Astrocyte (in vitro differentiated cells and primary cell): ENCODE measurements around the gene TEC. TPM values are rescaled to one million over a fixed set of nuclear protein-coding genes. Genes with fewer than 3 reads are reported as not detected.

Experiments used
- DNase-seq: peaks from one replicate; pipeline ENCODE4 v3.0.0-alpha.2; 2010; ENCODE audit warnings: low read depth
- FAIRE-seq: peaks from 2 replicates; lab custom pipeline; 2011; peaks lifted over from hg19 to GRCh38; lab: Jason Lieb, UNC
- H2AFZ ChIP-seq: 2 replicates; pipeline ENCODE4 v1.6.0; 2012; ENCODE audit warnings: low read depth, low read length, inconsistent platforms
- H3K27ac ChIP-seq: 2 replicates; pipeline ENCODE4 v1.5.1; 2011; ENCODE audit warnings: low read depth, low read length, inconsistent platforms
- H3K27me3 ChIP-seq: 2 replicates; pipeline ENCODE4 v1.6.0; 2011; ENCODE audit warnings: low read length, inconsistent platforms; ENCODE audit not compliant: insufficient read depth
- H3K36me3 ChIP-seq: 2 replicates; pipeline ENCODE4 v1.5.1; 2011; ENCODE audit warnings: low read length, inconsistent platforms; ENCODE audit not compliant: insufficient read depth
- H3K4me1 ChIP-seq: 2 replicates; pipeline ENCODE4 v1.5.1; 2011; ENCODE audit warnings: low read length, inconsistent platforms; ENCODE audit not compliant: insufficient read depth
- H3K4me2 ChIP-seq: 2 replicates; pipeline ENCODE4 v1.6.0; 2012; ENCODE audit warnings: low read length, inconsistent platforms
- H3K4me3 ChIP-seq: 2 replicates; pipeline ENCODE4 v1.5.1; 2011; ENCODE audit warnings: low read depth, mild to moderate bottlenecking, low read length, inconsistent platforms; ENCODE audit not compliant: insufficient read depth
- H3K79me2 ChIP-seq: 2 replicates; pipeline ENCODE4 v1.6.0; 2012; ENCODE audit warnings: mild to moderate bottlenecking, low read length, inconsistent platforms; ENCODE audit not compliant: insufficient read depth
- H3K9ac ChIP-seq: 2 replicates; pipeline ENCODE4 v1.6.0; 2012; ENCODE audit warnings: mild to moderate bottlenecking, low read length, inconsistent platforms
- H3K9me3 ChIP-seq: 2 replicates; pipeline ENCODE4 v1.5.1; 2012; ENCODE audit warnings: low read depth, mild to moderate bottlenecking, low read length, inconsistent platforms; ENCODE audit not compliant: insufficient read depth
- H4K20me1 ChIP-seq: 2 replicates; pipeline ENCODE4 v1.6.0; 2012; ENCODE audit warnings: low read length, inconsistent platforms; ENCODE audit not compliant: insufficient read depth
- H3K27ac Mint-ChIP-seq: one replicate; pipeline ENCODE4 v1.8.0; 2021; ENCODE audit warnings: mild to moderate bottlenecking, mixed read lengths; ENCODE audit not compliant: unreplicated experiment
- H3K27me3 Mint-ChIP-seq: one replicate; pipeline ENCODE4 v1.8.0; 2021; ENCODE audit warnings: low read depth, mixed read lengths; ENCODE audit not compliant: unreplicated experiment
- H3K36me3 Mint-ChIP-seq: one replicate; pipeline ENCODE4 v1.8.0; 2021; ENCODE audit warnings: low read depth, mixed read lengths; ENCODE audit not compliant: unreplicated experiment
- H3K4me1 Mint-ChIP-seq: one replicate; pipeline ENCODE4 v1.8.0; 2021; ENCODE audit warnings: low read depth, mixed read lengths; ENCODE audit not compliant: unreplicated experiment
- H3K4me3 Mint-ChIP-seq: one replicate; pipeline ENCODE4 v1.8.0; 2021; ENCODE audit warnings: mild to moderate bottlenecking, moderate library complexity, mixed read lengths; ENCODE audit not compliant: unreplicated experiment
- H3K9me3 Mint-ChIP-seq: one replicate; pipeline ENCODE4 v1.8.0; 2021; ENCODE audit warnings: mild to moderate bottlenecking, mixed read lengths; ENCODE audit not compliant: unreplicated experiment
- CTCF ChIP-seq: IDR thresholded peaks from 2 replicates; pipeline ENCODE4 v1.5.1; 2011; ENCODE audit warnings: low read depth, mild to moderate bottlenecking, inconsistent platforms, low read length, moderate library complexity; ENCODE audit not compliant: insufficient read depth
- EZH2 ChIP-seq: IDR thresholded peaks from 2 replicates; pipeline ENCODE4 v1.6.1; 2012; ENCODE audit warnings: mild to moderate bottlenecking, low read length, inconsistent platforms; ENCODE audit not compliant: insufficient read depth
- total RNA-seq: library from RNA; stranded (reverse); gene quantifications from 2 replicates; pipeline ENCODE4 v1.2.1, GENCODE V29; 2021

The TEC gene
- total RNA-seq, 1 donor from 2014 or later = 0.61 TPM

DNA sequence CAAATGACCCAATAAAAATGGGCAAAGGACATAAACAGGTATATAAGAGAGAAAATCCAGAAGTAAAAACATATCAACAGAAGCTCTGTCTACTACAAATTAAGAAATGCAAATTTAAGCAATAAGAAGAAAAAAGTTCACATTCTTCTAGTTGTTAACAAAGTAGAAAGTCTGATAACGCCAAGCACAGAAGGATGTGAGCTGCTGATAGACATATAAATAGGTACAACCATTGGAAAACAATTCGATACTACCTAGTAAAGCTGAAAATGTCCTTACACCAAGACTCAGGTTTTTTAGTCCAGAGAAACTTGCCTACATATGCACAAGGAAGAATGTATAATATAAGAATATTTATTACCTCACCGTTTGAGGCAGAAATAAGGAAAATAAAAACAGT, 35.9 kb upstream of the TEC start:
- H3K9me3 ChIP-seq = no peaks in the 10 kb centered on the region
- no peak for DNase-seq
- no peaks in the 10 kb centered on the region for H3K36me3 ChIP-seq
- no peaks in the 10 kb centered on the region for H3K79me2 ChIP-seq
- Mint-ChIP-seq H3K27ac (no peak overlapping the region), H3K9me3 (no peaks in the 10 kb centered on the region), H3K4me3 (no peak overlapping the region), H3K36me3 (no peaks in the 10 kb centered on the region), H3K27me3 (no peaks in the 10 kb centered on the region), H3K4me1 (no peaks in the 10 kb centered on the region)
- H3K27ac ChIP-seq = no peak overlapping the region
- no peak overlapping the region for H3K4me3 ChIP-seq
- no peak overlapping the region for H3K9ac ChIP-seq
- no peak overlapping the region for H2AFZ ChIP-seq
- H3K27me3 ChIP-seq = no peaks in the 10 kb centered on the region
- TF ChIP-seq EZH2 = no peak
- no peak for TF ChIP-seq CTCF
- H3K4me2 ChIP-seq = no peak overlapping the region
- H3K4me1 ChIP-seq = no peaks in the 10 kb centered on the region
- no peak for FAIRE-seq
- H4K20me1 ChIP-seq = no peaks in the 10 kb centered on the region

DNA sequence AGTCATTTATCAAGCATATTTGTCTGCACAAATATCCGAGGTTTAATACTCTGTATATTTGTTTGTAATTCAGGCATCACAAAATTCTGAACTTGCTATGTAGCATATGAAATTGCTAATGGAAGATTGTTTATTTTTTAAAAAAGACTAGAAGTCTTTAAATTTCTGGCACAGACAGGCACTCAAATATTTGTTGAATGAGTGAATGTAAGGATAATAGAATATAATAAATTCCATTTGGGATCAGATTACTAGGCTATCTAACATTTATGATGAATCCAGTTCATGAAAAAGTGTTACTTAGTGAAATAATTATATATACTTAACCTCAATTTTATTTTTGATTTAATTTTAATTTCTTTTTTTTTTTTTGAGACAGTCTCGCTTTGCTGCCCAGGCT, 30.4 kb upstream of the TEC start:
- Histone ChIP-seq H2AFZ (no peak overlapping the region), H3K9me3 (no peaks in the 10 kb centered on the region), H3K27ac (no peak overlapping the region), H3K27me3 (no peaks in the 10 kb centered on the region), H3K4me3 (no peak overlapping the region), H3K36me3 (no peaks in the 10 kb centered on the region), H3K9ac (no peak overlapping the region), H4K20me1 (no peaks in the 10 kb centered on the region), H3K4me1 (no peaks in the 10 kb centered on the region), H3K79me2 (no peaks in the 10 kb centered on the region), H3K4me2 (no peak overlapping the region)
- no peaks in the 10 kb centered on the region for H3K36me3 Mint-ChIP-seq
- H3K27ac Mint-ChIP-seq = no peak overlapping the region
- H3K9me3 Mint-ChIP-seq = no peaks in the 10 kb centered on the region
- peak; percentile 53 for DNase-seq
- H3K4me1 Mint-ChIP-seq = no peaks in the 10 kb centered on the region
- peaks cover 2% of the 10 kb centered on the region for H3K27me3 Mint-ChIP-seq
- FAIRE-seq = no peak
- TF ChIP-seq CTCF = no peak
- TF ChIP-seq EZH2 = no peak
- no peak overlapping the region for H3K4me3 Mint-ChIP-seq

- Histone ChIP-seq H3K27ac (no peak overlapping the region), H3K36me3 (no peaks in the 10 kb centered on the region), H4K20me1 (no peaks in the 10 kb centered on the region), H3K4me3 (no peak overlapping the region), H3K9me3 (no peaks in the 10 kb centered on the region), H3K9ac (no peak overlapping the region), H3K79me2 (no peaks in the 10 kb centered on the region), H3K4me1 (no peaks in the 10 kb centered on the region), H2AFZ (no peak overlapping the region), H3K4me2 (no peak overlapping the region), H3K27me3 (no peaks in the 10 kb centered on the region)
- H3K9me3 Mint-ChIP-seq = no peaks in the 10 kb centered on the region
- DNase-seq (no peak), FAIRE-seq (no peak)
- peaks cover 2% of the 10 kb centered on the region for H3K27me3 Mint-ChIP-seq
- no peak overlapping the region for H3K27ac Mint-ChIP-seq
- no peaks in the 10 kb centered on the region for H3K36me3 Mint-ChIP-seq
- TF ChIP-seq CTCF = no peak
- TF ChIP-seq EZH2 = no peak
- no peak overlapping the region for H3K4me3 Mint-ChIP-seq
- H3K4me1 Mint-ChIP-seq = no peaks in the 10 kb centered on the region
Measured at GRCh38 chr4:48299560-48299959, 29.9 kb upstream of the TEC start.
